Liver (tissue), 9 donors: ENCODE data around the gene FANCG. TPM values are rescaled to one million over a fixed set of nuclear protein-coding genes. Genes with fewer than 3 reads are reported as not detected.

Experiments
- DNase-seq: peaks from one replicate; pipeline ENCODE4 v3.0.0-alpha.2; 2017; ENCODE audit warnings: low spot score
- H3K27ac ChIP-seq, 2 donors: one replicate each; pipeline ENCODE4 v1.7.0; 2013; ENCODE audit warnings: inconsistent platforms in 2 of 2, low read length in 2 of 2, control low read depth in 1 of 2, low read depth in 1 of 2, mild to moderate bottlenecking in 1 of 2
- H3K27me3 ChIP-seq, 4 donors: one replicate each; pipeline versions ENCODE4 v1.6.1 to v1.7.0; 2013; ENCODE audit warnings: low read length in 3 of 4, inconsistent platforms in 1 of 4, mild to moderate bottlenecking in 1 of 4, moderate library complexity in 1 of 4; ENCODE audit not compliant: control insufficient read depth in 4 of 4, insufficient read depth in 4 of 4
- H3K36me3 ChIP-seq, 4 donors: one replicate each; pipeline versions ENCODE4 v1.6.1 to v1.7.0; 2013; ENCODE audit warnings: low read length in 3 of 4, mild to moderate bottlenecking in 3 of 4, low read depth in 1 of 4, moderate library complexity in 1 of 4; ENCODE audit not compliant: control insufficient read depth in 4 of 4, insufficient read depth in 3 of 4
- H3K4me1 ChIP-seq, 4 donors: one replicate each; pipeline versions ENCODE4 v1.6.1 to v1.7.0; 2013; ENCODE audit warnings: low read length in 3 of 4, mild to moderate bottlenecking in 3 of 4, moderate library complexity in 1 of 4; ENCODE audit not compliant: control insufficient read depth in 4 of 4, insufficient read depth in 4 of 4
- H3K4me3 ChIP-seq, 3 donors: one replicate each; pipeline versions ENCODE4 v1.6.1 to v1.7.0; 2013; ENCODE audit warnings: low read length in 3 of 3, control low read depth in 1 of 3, low read depth in 1 of 3, mild to moderate bottlenecking in 1 of 3
- H3K9ac ChIP-seq, 2 donors: one replicate each; pipeline ENCODE4 v1.7.0; 2013; ENCODE audit warnings: low read length in 2 of 2, mild to moderate bottlenecking in 2 of 2, moderate library complexity in 2 of 2, control low read depth in 1 of 2, low read depth in 1 of 2
- H3K9me3 ChIP-seq, 4 donors: one replicate each; pipeline versions ENCODE4 v1.6.1 to v1.7.0; 2013; ENCODE audit warnings: low read length in 3 of 4; ENCODE audit not compliant: control insufficient read depth in 4 of 4
- ATF3 ChIP-seq: IDR thresholded peaks from 2 replicates; pipeline ENCODE4 v1.6.1; 2016; ENCODE audit warnings: antibody characterized with exemption
- CTCF ChIP-seq: fragments of 150-350 bp; IDR thresholded peaks from 2 replicates; pipeline ENCODE4 v1.5.1; 2017; ENCODE audit warnings: improper control_type of control experiment, low read depth, low read length; ENCODE audit not compliant: missing input control
- EGR1 ChIP-seq, 2 donors: IDR thresholded peaks; 2 replicates each; pipeline ENCODE4 v1.6.1; 2016 to 2018; ENCODE audit warnings: antibody characterized with exemption in 2 of 2, low read depth in 2 of 2
- FOXA1 ChIP-seq: IDR thresholded peaks from 2 replicates; pipeline ENCODE4 v1.6.1; 2016; ENCODE audit warnings: antibody characterized with exemption
- FOXA2 ChIP-seq: IDR thresholded peaks from 2 replicates; pipeline ENCODE4 v1.6.1; 2016; ENCODE audit warnings: antibody characterized with exemption
- GABPA ChIP-seq, 2 donors: IDR thresholded peaks in 1 of 2; conservative IDR thresholded peaks in 1 of 2; 2 replicates each; pipeline ENCODE4 v1.6.1; 2016; ENCODE audit warnings: antibody characterized with exemption in 2 of 2, mild to moderate bottlenecking in 1 of 2, moderate library complexity in 1 of 2
- HNF4A ChIP-seq, 2 donors: conservative IDR thresholded peaks; 2 replicates each; pipeline ENCODE4 v1.6.1; 2016; ENCODE audit warnings: antibody characterized with exemption in 2 of 2, mild to moderate bottlenecking in 2 of 2
- HNF4G ChIP-seq: IDR thresholded peaks from 2 replicates; pipeline ENCODE4 v1.6.1; 2016; ENCODE audit warnings: antibody characterized with exemption
- JUND ChIP-seq, 2 donors: IDR thresholded peaks; 2 replicates each; pipeline ENCODE4 v1.6.1; 2016; ENCODE audit warnings: antibody characterized with exemption in 2 of 2
- NR2F2 ChIP-seq: IDR thresholded peaks from 2 replicates; pipeline ENCODE4 v1.6.1; 2016; ENCODE audit warnings: antibody characterized with exemption
- RAD21 ChIP-seq, 2 donors: IDR thresholded peaks; 2 replicates each; pipeline ENCODE4 v1.6.1; 2016; ENCODE audit warnings: antibody characterized with exemption in 2 of 2, mild to moderate bottlenecking in 2 of 2
- REST ChIP-seq: IDR thresholded peaks from 2 replicates; pipeline ENCODE4 v1.6.1; 2016; ENCODE audit warnings: antibody characterized with exemption, mild to moderate bottlenecking
- RXRA ChIP-seq, 2 donors: IDR thresholded peaks; 2 replicates each; pipeline ENCODE4 v1.6.1; 2017 to 2018; ENCODE audit warnings: antibody characterized with exemption in 2 of 2, mild to moderate bottlenecking in 1 of 2
- SP1 ChIP-seq: IDR thresholded peaks from 2 replicates; pipeline ENCODE4 v1.6.1; 2018; ENCODE audit warnings: antibody characterized with exemption, mild to moderate bottlenecking
- TAF1 ChIP-seq: conservative IDR thresholded peaks from 2 replicates; pipeline ENCODE4 v1.6.1; 2016; ENCODE audit warnings: antibody characterized with exemption, mild to moderate bottlenecking
- YY1 ChIP-seq: IDR thresholded peaks from 2 replicates; pipeline ENCODE4 v1.6.1; 2016; ENCODE audit warnings: antibody characterized with exemption, mild to moderate bottlenecking
- WGBS: extraction: QIAGEN DNeasy Blood & Tissue Kit; methylation state at CpG from one replicate; pipeline ENCODE4 v1.1.7; 2013; 5-methylcytosine and 5-hydroxymethylcytosine counted together
- polyA plus RNA-seq, 2 donors: library from polyadenylated mRNA; stranded (reverse) in 1 of 2; unstranded in 1 of 2; fragments of 200-250 nt in 1 of 2; fragments of >200 nt in 1 of 2; fragmentation: Nextera tagmentation in 1 of 2; extraction: Ambion mirVana in 1 of 2; gene quantifications; one replicate each; pipeline versions ENCODE4 v1.2.1 to v1.2.3, GENCODE V29; 2013 to 2015
- total RNA-seq, 2 donors: library from RNA; depleted of rRNA; stranded (reverse); fragments of >200 nt; gene quantifications; one replicate each; pipeline ENCODE4 v1.2.3, GENCODE V29; 2014
- TF ChIP-seq, protein P1 (sequence below): IDR thresholded peaks from 2 replicates; pipeline ENCODE4 v1.6.1; 2016; ENCODE audit warnings: antibody characterized with exemption
- TF ChIP-seq, protein P2 (sequence below): IDR thresholded peaks from 2 replicates; pipeline ENCODE4 v1.6.1; 2016; ENCODE audit warnings: antibody characterized with exemption
- donor health status: healthy.
- donor health status: healthy.
- donor health status: healthy.
- donor health status: healthy.
- donor health status: healthy.

FANCG gene
- total and polyA plus RNA-seq, 4 donors = 1.7 to 16.0 (median 4.0) TPM

- peaks cover 0 to 3% (median 0%) of the 10 kb centered on the region in 4 donors for H3K4me1 ChIP-seq
- no peak overlapping the region for H3K27ac ChIP-seq
- 40% methylated on average over 2 of the region's 2 CpGs for WGBS
- no peak overlapping the region for H3K4me3 ChIP-seq
- TF ChIP-seq CTCF = no peak
- TF ChIP-seq SP1 = peak; percentile 23
- TF ChIP-seq, protein P1, sequence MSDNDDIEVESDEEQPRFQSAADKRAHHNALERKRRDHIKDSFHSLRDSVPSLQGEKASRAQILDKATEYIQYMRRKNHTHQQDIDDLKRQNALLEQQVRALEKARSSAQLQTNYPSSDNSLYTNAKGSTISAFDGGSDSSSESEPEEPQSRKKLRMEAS = peak; percentile 85
- no peak for TF ChIP-seq REST
- TF ChIP-seq JUND (IDR thresholded peaks at IDR 0.05) = no peak
- peak in 1 of 2 donors; percentile 62 for TF ChIP-seq RXRA (IDR thresholded peaks at IDR 0.05)
- TF ChIP-seq EGR1 (IDR thresholded peaks at IDR 0.05; ENCODE audit: low read depth in 2 of 2) = no peak
- peak; percentile 73 for TF ChIP-seq YY1
- TF ChIP-seq ATF3 = no peak
- peak; percentile 51 to 63 for TF ChIP-seq HNF4A (conservative IDR thresholded peaks at IDR 0.05)
- TF ChIP-seq FOXA1 = no peak
- TF ChIP-seq GABPA (IDR thresholded peaks at IDR 0.05 in 1 of 2, conservative IDR thresholded peaks at IDR 0.05 in 1 of 2) = peak in 1 of 2 donors; percentile 66
- TF ChIP-seq NR2F2 = no peak
- no peak for TF ChIP-seq FOXA2
- TF ChIP-seq, protein P2, sequence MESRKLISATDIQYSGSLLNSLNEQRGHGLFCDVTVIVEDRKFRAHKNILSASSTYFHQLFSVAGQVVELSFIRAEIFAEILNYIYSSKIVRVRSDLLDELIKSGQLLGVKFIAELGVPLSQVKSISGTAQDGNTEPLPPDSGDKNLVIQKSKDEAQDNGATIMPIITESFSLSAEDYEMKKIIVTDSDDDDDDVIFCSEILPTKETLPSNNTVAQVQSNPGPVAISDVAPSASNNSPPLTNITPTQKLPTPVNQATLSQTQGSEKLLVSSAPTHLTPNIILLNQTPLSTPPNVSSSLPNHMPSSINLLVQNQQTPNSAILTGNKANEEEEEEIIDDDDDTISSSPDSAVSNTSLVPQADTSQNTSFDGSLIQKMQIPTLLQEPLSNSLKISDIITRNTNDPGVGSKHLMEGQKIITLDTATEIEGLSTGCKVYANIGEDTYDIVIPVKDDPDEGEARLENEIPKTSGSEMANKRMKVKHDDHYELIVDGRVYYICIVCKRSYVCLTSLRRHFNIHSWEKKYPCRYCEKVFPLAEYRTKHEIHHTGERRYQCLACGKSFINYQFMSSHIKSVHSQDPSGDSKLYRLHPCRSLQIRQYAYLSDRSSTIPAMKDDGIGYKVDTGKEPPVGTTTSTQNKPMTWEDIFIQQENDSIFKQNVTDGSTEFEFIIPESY = peak; percentile 30
- TF ChIP-seq RAD21 (IDR thresholded peaks at IDR 0.05) = peak in 1 of 2 donors; percentile 7
- TF ChIP-seq HNF4G = no peak
- TF ChIP-seq TAF1 = no peak
- DNase-seq = no peak
- H3K9ac ChIP-seq = no peak overlapping the region
- H3K9me3 ChIP-seq = no peaks in the 10 kb centered on the region
- H3K27me3 ChIP-seq = no peaks in the 10 kb centered on the region
- H3K36me3 ChIP-seq = peaks cover 0 to 8% (median 2%) of the 10 kb centered on the region in 4 donors
Observed at GRCh38 chr9:35029852-35030251, 49.9 kb downstream of the FANCG start.
